HG03025 (cell line): Measurements from ENCODE around the gene CCDC183.

Source experiments
- ATAC-seq: cut with Tn5 transposase; IDR thresholded peaks from one replicate; pipeline ENCODE4 v1.9.1; 2021; ENCODE audit warnings: mild to moderate bottlenecking, moderate library complexity; ENCODE audit not compliant: unreplicated experiment, low FRiP score

The CCDC183 gene

GRCh38 chr9:136856541-136857141, 60.5 kb downstream of the CCDC183 start:
- no peak for ATAC-seq

- ATAC-seq = no peak
Observed at GRCh38 chr9:136857166-136857565, 61.0 kb downstream of the CCDC183 start.
